ENCODE results near the gene TMEM184B.

Gene TMEM184B

GRCh38 chr22:38221407-38221806 is 51.4 kb downstream of the TMEM184B start:
- DNase-seq = no peak

GRCh38 chr22:38220653-38221386 is 52.0 kb downstream of the TMEM184B start:
- no peak for DNase-seq

DNA sequence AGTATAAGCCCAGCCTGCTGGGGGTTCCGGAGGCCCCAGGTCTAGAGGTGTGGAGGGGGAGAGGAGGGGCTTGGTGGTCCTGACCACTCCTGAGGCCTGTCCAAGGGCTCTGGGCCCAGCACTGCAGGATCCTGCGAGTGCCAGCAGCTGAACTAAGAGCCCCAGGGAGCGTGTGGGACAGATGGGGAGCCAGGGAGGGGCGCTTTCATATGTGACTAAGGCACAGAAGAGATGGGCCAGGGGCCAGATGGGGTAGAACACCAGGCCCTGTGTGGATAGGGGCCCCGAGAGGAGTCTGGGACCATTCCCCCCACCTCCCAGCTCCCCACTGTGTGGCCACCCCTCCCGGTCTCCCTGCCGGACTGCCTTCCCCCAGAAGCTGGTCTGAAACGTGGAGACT is 52.6 kb downstream of the TMEM184B start:
- DNase-seq = no peak

- DNase-seq = no peak
Observed at GRCh38 chr22:38219632-38220031, 53.2 kb downstream of the TMEM184B start.

DNA sequence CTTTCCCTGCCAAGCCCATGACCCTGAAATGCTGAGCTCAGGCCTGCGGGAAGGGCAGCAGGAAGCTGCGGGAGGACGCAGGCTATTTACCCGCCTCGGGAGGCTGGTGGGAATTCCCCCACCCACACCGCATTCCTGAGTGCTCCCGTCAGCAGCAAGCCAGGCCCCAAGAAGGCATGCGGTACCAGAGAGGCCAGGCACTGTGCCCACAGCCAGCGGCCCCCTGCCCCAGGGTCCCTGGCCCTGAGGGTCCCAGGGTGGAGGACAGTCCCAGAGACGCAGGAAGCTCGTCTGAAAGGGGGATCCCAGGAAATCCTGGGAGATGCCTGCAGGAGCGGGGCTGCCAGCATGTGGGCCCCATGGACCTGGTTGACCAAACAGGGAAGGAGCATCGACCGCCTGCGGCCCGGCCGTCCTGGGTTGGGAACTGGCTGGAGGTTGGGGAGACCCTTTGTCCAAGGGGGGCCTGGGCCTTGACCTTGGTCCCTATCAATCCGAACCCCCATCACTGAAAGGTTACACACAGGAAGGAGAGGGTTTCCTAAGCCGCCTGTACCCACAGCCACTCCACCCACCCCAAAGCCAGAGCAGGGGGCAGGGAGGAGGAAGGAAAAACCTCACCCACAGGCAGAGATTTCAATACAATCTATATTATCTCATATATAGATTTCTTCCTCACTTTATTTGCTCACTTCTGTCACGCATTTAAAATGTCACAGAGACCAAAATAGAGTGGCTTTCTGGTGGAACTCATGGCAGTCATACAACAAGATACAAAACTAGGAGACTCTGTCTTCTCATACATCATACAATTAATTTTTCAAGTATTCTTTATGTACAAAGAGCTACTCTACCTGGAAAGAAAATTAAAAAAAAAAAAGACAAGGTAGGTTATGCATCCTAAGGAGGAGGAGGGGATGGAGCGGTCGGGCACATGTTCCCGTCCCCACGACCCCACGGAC is 53.9 kb downstream of the TMEM184B start:
- no peak for DNase-seq

DNA sequence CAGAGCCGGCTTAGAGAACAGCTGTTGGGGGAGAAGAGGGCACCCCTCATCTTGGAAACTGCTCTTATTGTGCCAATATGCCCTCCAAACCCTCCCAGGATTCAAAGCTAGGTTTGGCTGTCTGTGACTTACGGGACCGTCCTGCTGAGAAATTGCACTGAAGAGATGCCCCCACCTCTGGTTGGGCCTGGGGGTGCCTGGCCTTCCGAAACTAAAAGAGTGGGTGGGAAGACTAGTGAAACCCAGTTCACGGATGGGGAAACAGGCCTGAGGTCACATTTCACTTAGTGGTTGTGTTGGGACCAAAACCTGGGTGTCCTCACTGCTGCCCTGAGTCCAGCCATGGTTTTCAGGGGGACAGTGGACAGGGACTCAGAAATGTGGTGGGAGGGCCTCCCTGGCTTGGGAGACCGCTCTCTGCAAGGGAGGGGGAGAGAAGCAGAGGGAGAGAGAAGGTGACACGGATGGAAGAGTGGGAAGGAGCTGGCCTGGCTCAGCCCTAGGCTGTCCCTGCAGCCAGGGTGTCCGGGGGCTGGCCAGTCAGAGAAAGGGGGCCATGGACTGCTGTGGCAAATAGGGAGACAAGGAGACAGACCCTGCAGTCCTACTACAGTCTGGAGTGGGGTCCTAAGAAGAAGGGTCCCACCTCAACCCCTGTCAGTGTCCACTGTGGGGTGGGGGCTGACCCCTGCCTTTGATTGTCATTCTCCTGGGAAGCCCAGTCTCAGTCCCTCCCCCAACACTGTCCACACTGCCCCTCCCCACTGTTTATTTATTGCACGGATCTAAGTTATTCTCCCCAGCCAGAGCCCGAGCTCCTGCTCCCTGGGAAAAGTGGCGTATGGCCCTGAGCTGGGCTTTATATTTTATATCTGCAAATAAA is 57.4 kb downstream of the TMEM184B start:
- DNase-seq = no peak

- no peak for DNase-seq
Observed at GRCh38 chr22:38214302-38215056, 58.3 kb downstream of the TMEM184B start.

- no peak for DNase-seq
Observed at GRCh38 chr22:38213990-38214301, 58.9 kb downstream of the TMEM184B start.

- DNase-seq = no peak
Observed at GRCh38 chr22:38213319-38213989, 59.4 kb downstream of the TMEM184B start.

- DNase-seq = no peak
Observed at GRCh38 chr22:38212442-38212841, 60.4 kb downstream of the TMEM184B start.

GRCh38 chr22:38211556-38211955 is 61.3 kb downstream of the TMEM184B start:
- no peak for DNase-seq

DNA sequence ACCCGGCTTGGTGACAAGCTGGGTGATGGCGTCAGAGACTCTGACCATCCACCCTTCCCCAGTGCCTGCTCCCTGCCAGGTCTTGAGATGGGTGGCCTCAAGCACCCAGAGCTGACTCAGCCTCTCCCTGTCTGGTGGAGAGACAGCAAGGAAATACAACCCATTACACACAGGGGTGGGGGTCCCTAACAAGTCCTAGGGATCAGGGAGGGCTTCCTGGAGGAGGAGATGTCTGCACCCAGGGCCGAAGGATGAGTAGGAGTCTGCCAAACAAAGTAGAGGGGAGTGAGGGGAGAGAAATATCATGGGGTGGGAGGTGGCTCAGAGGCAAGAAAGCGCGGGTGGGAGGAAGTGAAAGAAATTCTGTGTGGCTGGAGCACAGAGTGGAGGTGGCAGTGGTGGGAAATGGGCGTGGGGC is 64.2 kb downstream of the TMEM184B start:
- DNase-seq = no peak

- DNase-seq = no peak
Observed at GRCh38 chr22:38207898-38208432, 64.8 kb downstream of the TMEM184B start.

DNA sequence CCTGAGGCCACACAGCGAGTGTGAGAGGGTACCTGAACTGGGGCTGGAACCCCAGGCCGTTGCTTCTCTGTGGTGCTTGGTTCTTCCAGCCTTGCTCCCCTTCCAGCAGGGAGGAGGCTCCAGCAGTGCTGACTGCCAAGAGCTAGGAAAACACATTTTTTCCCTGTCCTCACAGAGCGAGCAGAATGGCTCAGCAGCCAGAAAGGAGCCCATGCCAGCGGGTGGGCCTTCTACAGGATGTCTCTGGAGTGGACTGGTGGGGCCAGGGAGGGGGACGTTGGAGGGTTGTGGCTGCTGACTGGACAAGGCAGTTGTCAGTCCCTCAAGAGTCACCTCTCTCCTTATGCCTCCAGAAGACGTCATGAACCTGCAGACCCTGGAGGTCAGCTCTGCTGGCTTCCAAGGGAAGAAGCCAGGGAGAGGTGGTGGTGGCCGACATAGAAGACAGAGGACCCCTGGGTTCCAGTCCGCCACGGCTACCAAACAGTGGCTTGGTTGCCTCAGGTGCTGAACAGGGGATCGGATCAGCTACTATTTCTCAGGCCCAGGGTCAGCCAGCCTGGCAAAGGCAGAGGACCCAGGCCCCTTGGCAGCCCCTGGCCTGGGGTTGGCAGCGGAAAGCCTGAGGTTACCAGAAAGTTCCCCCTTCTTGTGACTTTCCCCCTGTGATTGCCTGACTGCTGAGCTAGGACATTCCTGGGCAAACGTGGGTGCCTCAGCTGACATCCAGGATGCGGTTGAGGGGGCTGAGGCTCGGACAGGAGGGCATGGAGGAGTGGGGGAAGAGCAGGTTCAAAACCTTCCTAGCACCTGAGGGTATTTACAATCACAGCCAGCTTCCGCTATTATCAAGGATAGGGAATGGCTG is 67.3 kb downstream of the TMEM184B start:
- DNase-seq = no peak

- no peak for DNase-seq
Observed at GRCh38 chr22:38204784-38205183, 68.0 kb downstream of the TMEM184B start.

GRCh38 chr22:38203855-38204514 is 68.8 kb downstream of the TMEM184B start:
- DNase-seq = no peak

- DNase-seq = no peak
Observed at GRCh38 chr22:38203090-38203810, 69.6 kb downstream of the TMEM184B start.

DNA sequence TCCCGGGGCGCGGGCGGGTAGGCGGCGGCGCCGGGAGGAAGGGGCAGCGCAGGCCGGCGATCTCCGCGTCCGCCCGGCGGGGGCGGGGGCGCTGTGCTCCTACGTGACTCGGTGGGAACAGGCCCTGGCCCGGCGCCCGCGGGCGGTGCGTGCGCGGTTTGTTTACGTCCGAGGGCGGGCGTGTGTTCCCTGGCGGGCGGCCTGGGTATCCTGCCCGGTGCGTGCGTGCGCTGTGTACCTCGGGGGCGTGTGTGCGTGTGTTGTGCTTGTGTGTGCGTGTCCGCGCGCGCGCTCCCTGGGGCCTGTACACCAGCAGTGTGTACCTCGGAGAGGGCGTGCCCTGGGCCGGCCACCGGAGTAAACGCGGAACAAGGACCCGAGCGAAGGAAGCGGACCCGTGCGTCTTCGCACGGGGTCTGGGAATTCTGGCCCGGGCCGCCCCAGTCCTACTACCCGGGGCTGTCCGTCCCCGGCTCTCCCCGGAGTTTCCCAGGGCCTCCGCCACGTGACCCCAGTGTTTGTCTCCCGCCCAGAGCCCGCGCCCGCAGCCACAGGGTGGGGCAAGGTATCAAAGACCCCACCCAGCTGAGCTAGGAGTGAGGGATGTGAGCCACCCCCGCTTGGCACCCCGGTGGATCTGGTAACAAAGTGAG is 70.2 kb downstream of the TMEM184B start:
- peak; percentile 20 for DNase-seq

All from NCI-H748 treated with DMSO at 0.1 percent for 48 hours (cell line).